BJ (cell line): ENCODE data around the gene RHAG. TPM values are rescaled to one million over a fixed set of nuclear protein-coding genes. Genes with fewer than 3 reads are reported as not detected.
"Not testable (repeated sequence)": the region's sequence is repeated elsewhere in the genome, so short reads cannot be mapped to it uniquely, and the experiment has no call there.

ENCODE experiments used
- CTCF ChIA-PET: fragments of 350-600 bp; formaldehyde crosslinking; extraction: SDS; loops from one replicate; lab custom pipeline; 2021; ENCODE audit warnings: antibody characterized with exemption, inconsistent platforms; lab: Yijun Ruan, JAX
- POLR2A ChIA-PET: fragments of 300-600 bp; sonication (Branson Sonifier 250); formaldehyde crosslinking; extraction: SDS; loops from one replicate; lab custom pipeline; 2021; ENCODE audit warnings: antibody characterized with exemption; lab: Charles Lee
- DNase-seq: peaks from one replicate; pipeline ENCODE4 v3.0.0-alpha.2; 2011; ENCODE audit warnings: low read depth
- H3K27me3 ChIP-seq: 2 replicates; pipeline ENCODE4 v1.6.0; 2011; ENCODE audit warnings: low read length; ENCODE audit not compliant: control insufficient read depth, insufficient read depth
- H3K36me3 ChIP-seq: 2 replicates; pipeline ENCODE4 v1.5.1; 2011; ENCODE audit warnings: low read length; ENCODE audit not compliant: control insufficient read depth, insufficient read depth
- H3K4me3 ChIP-seq: 2 replicates; pipeline ENCODE4 v1.5.1; 2011; ENCODE audit warnings: low read depth, mild to moderate bottlenecking, control low read depth, low read length
- polyA plus RNA-seq: library from polyadenylated mRNA; depleted of rRNA; stranded (reverse); fragments of >200 nt; gene quantifications from 2 replicates; pipeline ENCODE4 v1.2.3, GENCODE V29; 2011
- TF ChIP-seq, protein P1 (sequence below): IDR thresholded peaks from 2 replicates; pipeline ENCODE4 v1.5.1; 2011; ENCODE audit warnings: low read depth, mild to moderate bottlenecking, control low read depth, inconsistent platforms, low read length, moderate library complexity; ENCODE audit not compliant: insufficient read depth

The RHAG gene
- polyA plus RNA-seq, 1 experiment = not detected

DNA sequence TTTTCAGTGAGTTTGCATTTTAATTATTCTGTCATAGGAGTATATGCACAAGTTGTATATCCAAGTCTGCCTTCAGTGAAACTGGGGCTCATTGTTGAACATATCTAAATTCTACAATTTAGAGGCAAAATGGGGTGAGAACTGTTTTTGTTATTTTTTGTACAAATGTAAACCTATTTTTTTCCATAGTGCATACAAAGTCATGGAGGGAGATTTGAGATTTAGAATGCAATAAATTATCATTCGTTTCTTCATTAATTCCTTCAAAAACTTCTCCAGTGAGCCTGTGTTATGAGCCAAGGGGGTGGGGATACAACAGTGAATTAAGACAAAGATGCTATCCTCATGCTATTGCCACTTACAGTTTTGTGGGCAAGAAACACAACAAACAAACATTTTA is 29.8 kb upstream of the RHAG start:
- Histone ChIP-seq H3K27me3 (no peaks in the 10 kb centered on the region), H3K4me3 (no peak overlapping the region), H3K36me3 (no peaks in the 10 kb centered on the region)
- ChIA-PET CTCF (no interaction called here), POLR2A (no interaction called here)
- no peak for DNase-seq
- TF ChIP-seq, protein P1, sequence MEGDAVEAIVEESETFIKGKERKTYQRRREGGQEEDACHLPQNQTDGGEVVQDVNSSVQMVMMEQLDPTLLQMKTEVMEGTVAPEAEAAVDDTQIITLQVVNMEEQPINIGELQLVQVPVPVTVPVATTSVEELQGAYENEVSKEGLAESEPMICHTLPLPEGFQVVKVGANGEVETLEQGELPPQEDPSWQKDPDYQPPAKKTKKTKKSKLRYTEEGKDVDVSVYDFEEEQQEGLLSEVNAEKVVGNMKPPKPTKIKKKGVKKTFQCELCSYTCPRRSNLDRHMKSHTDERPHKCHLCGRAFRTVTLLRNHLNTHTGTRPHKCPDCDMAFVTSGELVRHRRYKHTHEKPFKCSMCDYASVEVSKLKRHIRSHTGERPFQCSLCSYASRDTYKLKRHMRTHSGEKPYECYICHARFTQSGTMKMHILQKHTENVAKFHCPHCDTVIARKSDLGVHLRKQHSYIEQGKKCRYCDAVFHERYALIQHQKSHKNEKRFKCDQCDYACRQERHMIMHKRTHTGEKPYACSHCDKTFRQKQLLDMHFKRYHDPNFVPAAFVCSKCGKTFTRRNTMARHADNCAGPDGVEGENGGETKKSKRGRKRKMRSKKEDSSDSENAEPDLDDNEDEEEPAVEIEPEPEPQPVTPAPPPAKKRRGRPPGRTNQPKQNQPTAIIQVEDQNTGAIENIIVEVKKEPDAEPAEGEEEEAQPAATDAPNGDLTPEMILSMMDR = no peak

DNA sequence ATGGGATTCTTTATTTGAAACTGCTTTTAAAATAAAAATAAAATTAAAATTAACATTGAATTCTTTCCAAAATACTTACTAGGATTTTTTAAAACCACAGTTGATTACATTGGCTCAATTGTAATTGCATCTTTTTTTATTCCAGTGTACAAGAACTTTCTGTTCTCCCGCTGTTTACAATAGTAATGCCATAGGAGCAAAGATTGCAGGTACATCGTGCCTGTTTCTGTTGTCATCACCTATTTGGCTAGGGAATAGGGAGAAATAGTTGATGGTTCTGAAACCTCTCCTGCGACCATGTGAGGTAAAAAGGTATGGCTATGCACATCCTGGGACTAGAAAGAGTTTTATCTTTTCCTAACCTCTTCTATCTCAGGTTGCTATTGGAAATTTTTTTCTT is 28.2 kb upstream of the RHAG start:
- CTCF ChIA-PET = no interaction called here

DNA sequence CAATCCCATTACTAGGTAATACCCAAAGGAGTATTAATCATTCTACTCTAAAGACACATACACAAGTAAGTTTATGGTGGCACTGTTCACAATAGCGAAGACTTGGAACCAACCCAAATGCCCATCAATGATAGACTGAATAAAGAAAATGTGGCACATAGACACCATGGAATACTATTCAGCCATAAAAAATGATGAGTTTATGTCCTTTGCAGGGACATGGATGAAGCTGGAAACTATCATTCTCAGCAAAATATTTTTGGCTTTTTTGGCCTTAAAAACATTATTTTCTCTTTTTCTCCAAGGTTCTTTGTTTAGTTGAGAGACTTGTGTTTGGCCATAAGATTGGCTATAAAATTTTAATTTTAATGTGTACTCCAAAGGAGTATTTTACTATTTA is 27.4 kb upstream of the RHAG start:
- H3K4me3 ChIP-seq, H3K36me3 ChIP-seq, POLR2A ChIA-PET, DNase-seq, CTCF ChIA-PET, H3K27me3 ChIP-seq: not testable (repeated sequence)

More for the DNA sequence above, 28.2 kb upstream of the RHAG start:
- Histone ChIP-seq H3K27me3 (no peaks in the 10 kb centered on the region), H3K36me3 (no peaks in the 10 kb centered on the region), H3K4me3 (no peak overlapping the region)
- TF ChIP-seq, protein P1 = no peak
- DNase-seq = no peak
- POLR2A ChIA-PET = no interaction called here

DNA sequence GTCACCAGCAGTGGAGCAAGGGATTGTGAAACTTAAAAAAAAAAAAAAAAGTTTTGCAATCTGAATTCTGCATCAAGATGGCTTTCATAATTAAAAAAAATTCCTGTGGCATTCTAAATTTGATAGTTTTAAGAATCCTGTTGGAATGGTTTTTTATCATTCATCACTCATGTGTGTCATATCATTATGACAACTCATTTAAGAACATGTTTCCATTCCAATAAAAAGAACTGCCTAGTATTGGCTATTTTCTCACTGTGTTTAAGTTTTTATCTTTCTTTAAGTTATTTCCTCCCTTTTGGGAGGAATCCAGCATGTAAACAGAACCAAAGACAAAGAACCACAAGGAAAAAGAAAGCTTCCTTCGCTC is 26.2 kb upstream of the RHAG start:
- TF ChIP-seq, protein P1 = no peak
- CTCF ChIA-PET = no interaction called here
- no peaks in the 10 kb centered on the region for H3K27me3 ChIP-seq
- H3K36me3 ChIP-seq = no peaks in the 10 kb centered on the region
- POLR2A ChIA-PET = no interaction called here
- DNase-seq = no peak
- no peak overlapping the region for H3K4me3 ChIP-seq

DNA sequence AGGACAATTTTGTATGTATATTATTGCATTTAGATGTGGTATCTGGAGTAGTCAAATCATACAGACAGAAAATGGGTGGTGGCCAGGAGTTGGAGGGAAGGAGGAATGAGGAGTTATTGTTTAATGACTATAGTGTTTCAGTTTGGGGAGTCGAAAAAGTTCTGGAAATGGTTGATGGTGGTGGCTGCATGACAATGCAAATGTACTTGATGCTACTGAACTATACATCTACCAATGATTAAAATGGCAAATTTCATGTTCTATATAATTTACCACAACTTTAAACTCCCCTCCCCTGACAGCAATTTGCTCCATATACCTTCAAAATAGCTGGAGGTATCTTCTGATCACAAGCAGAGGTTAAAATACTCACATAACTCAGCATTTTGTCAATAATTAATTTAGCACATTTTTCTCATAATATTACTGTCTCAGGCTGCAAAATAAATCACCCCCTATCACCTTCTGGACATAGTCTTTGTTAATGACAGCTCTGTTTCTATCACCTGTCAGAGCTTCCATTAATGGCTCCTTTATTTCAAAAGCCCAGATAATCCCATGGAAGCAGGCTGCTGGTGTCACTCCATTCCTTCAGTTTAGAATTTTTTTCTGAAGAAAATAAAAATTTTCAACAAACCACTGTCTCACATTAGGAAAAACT is 25.7 kb upstream of the RHAG start:
- H3K36me3 ChIP-seq = no peaks in the 10 kb centered on the region
- ChIA-PET POLR2A (no interaction called here), CTCF (no interaction called here)
- TF ChIP-seq, protein P1 = no peak
- H3K4me3 ChIP-seq = no peak overlapping the region
- no peaks in the 10 kb centered on the region for H3K27me3 ChIP-seq
- DNase-seq = no peak

DNA sequence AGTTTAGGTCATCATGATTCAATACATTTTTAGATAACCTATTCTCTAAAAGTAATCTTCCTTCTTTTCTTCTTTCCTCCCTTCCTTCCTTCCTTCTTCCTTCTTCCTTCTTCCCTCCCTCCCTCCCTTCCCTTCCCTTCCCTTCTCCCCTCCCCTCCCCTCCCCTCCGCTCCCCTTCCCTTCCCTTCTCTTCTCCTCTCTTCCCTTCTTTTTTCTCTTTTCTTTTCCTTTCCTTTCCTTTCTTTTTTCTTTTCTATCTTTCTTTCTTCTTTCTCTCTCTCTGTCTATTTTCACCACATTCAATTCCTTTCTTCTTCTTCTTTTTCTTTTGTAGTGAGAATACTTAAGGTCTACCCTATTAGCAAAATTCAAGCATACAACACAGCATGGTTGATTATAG is 17.3 kb upstream of the RHAG start:
- POLR2A ChIA-PET = no interaction called here
- TF ChIP-seq, protein P1 = no peak
- Histone ChIP-seq H3K4me3 (no peak overlapping the region), H3K27me3 (no peaks in the 10 kb centered on the region), H3K36me3 (no peaks in the 10 kb centered on the region)
- CTCF ChIA-PET = no interaction called here
- DNase-seq = no peak
